Neural crest cell (in vitro differentiated cells): ENCODE measurements around the gene CD38. TPM values are rescaled to one million over a fixed set of nuclear protein-coding genes. Genes with fewer than 3 reads are reported as not detected.

ENCODE experiments used
- DNase-seq: peaks from one replicate; pipeline ENCODE4 v3.0.0; 2021; ENCODE audit warnings: low read depth, mixed read lengths, low spot score
- H3K27ac Mint-ChIP-seq: one replicate; pipeline ENCODE4 v1.8.0; 2021; ENCODE audit warnings: mild to moderate bottlenecking, mixed read lengths; ENCODE audit not compliant: unreplicated experiment
- H3K27me3 Mint-ChIP-seq: 2 replicates; pipeline ENCODE4 v1.8.0; 2021; ENCODE audit warnings: low read depth, mild to moderate bottlenecking, mixed read lengths
- H3K36me3 Mint-ChIP-seq: 2 replicates; pipeline ENCODE4 v1.8.0; 2021; ENCODE audit warnings: low read depth, mild to moderate bottlenecking, mixed read lengths
- H3K4me1 Mint-ChIP-seq: 2 replicates; pipeline ENCODE4 v1.8.0; 2021; ENCODE audit warnings: mixed read lengths
- H3K4me3 Mint-ChIP-seq: one replicate; pipeline ENCODE4 v1.8.0; 2021; ENCODE audit warnings: mild to moderate bottlenecking, mixed read lengths
- H3K9me3 Mint-ChIP-seq: 2 replicates; pipeline ENCODE4 v1.8.0; 2021; ENCODE audit warnings: mixed read lengths
- CTCF ChIP-seq: fragments of 200-600 bp; sonication (generic); conservative IDR thresholded peaks from 2 replicates; pipeline ENCODE4 v1.5.0; 2021; ENCODE audit warnings: antibody characterized with exemption, mild to moderate bottlenecking
- total RNA-seq: library from RNA; stranded (reverse); gene quantifications from 2 replicates; pipeline ENCODE4 v1.2.1, GENCODE V29; 2021

The CD38 gene
- total RNA-seq, 1 donor from 2014 or later, result 0.05 TPM

GRCh38 chr4:15781427-15782095 is 3.4 kb downstream of the CD38 start:
- Mint-ChIP-seq H3K27me3 (peaks cover 60% of the 10 kb centered on the region), H3K27ac (no peak overlapping the region), H3K36me3 (no peaks in the 10 kb centered on the region), H3K4me3 (no peak overlapping the region), H3K9me3 (no peaks in the 10 kb centered on the region), H3K4me1 (peaks cover 11% of the 10 kb centered on the region)
- no peak for DNase-seq
- no peak for TF ChIP-seq CTCF

GRCh38 chr4:15783676-15784075 is 5.5 kb downstream of the CD38 start:
- peaks cover 3% of the 10 kb centered on the region for H3K36me3 Mint-ChIP-seq
- H3K4me3 Mint-ChIP-seq, result no peak overlapping the region
- TF ChIP-seq CTCF, result no peak
- no peak for DNase-seq
- H3K27me3 Mint-ChIP-seq, result peaks cover 44% of the 10 kb centered on the region
- H3K9me3 Mint-ChIP-seq, result peaks cover 3% of the 10 kb centered on the region
- no peak overlapping the region for H3K27ac Mint-ChIP-seq
- H3K4me1 Mint-ChIP-seq, result peaks cover 11% of the 10 kb centered on the region

GRCh38 chr4:15784959-15785634 is 7.0 kb downstream of the CD38 start:
- TF ChIP-seq CTCF, result no peak
- H3K27ac Mint-ChIP-seq, result no peak overlapping the region
- no peak overlapping the region for H3K4me3 Mint-ChIP-seq
- H3K9me3 Mint-ChIP-seq, result peaks cover 3% of the 10 kb centered on the region
- peaks cover 30% of the 10 kb centered on the region for H3K27me3 Mint-ChIP-seq
- H3K4me1 Mint-ChIP-seq, result no peaks in the 10 kb centered on the region
- H3K36me3 Mint-ChIP-seq, result peaks cover 3% of the 10 kb centered on the region
- no peak for DNase-seq

- peaks cover 15% of the 10 kb centered on the region for H3K27me3 Mint-ChIP-seq
- no peak for TF ChIP-seq CTCF
- H3K4me3 Mint-ChIP-seq, result no peak overlapping the region
- H3K9me3 Mint-ChIP-seq, result peaks cover 3% of the 10 kb centered on the region
- no peak for DNase-seq
- H3K27ac Mint-ChIP-seq, result no peak overlapping the region
- H3K4me1 Mint-ChIP-seq, result no peaks in the 10 kb centered on the region
- peaks cover 3% of the 10 kb centered on the region for H3K36me3 Mint-ChIP-seq
Observed at GRCh38 chr4:15786743-15787142, 8.6 kb downstream of the CD38 start.

GRCh38 chr4:15792974-15793373 is 14.8 kb downstream of the CD38 start:
- Mint-ChIP-seq H3K4me1 (no peaks in the 10 kb centered on the region), H3K36me3 (peaks cover 3% of the 10 kb centered on the region), H3K4me3 (no peak overlapping the region), H3K27ac (no peak overlapping the region), H3K9me3 (no peaks in the 10 kb centered on the region), H3K27me3 (no peaks in the 10 kb centered on the region)
- TF ChIP-seq CTCF, result no peak
- DNase-seq, result no peak
